H1 (cell line): ENCODE data around the gene LDLRAD3. TPM values are rescaled to one million over a fixed set of nuclear protein-coding genes. Genes with fewer than 3 reads are reported as not detected.

Experiments
- CTCF ChIA-PET: fragments of 300-600 bp; sonication (Branson Sonifier 250); formaldehyde crosslinking; loops from one replicate; lab custom pipeline; 2021; ENCODE audit not compliant: partially characterized antibody; lab: Charles Lee
- POLR2A ChIA-PET: fragments of 300-600 bp; sonication (Branson Sonifier 250); formaldehyde crosslinking; loops from one replicate; lab custom pipeline; 2021; ENCODE audit warnings: inconsistent platforms; ENCODE audit not compliant: partially characterized antibody; lab: Charles Lee
- DNase-seq, 2 experiments: peaks; one replicate each; pipeline versions ENCODE4 v3.0.0 to v3.0.0-alpha.2; 2010 to 2022; ENCODE audit warnings: low spot score in 2 of 2, low read depth in 1 of 2, mixed read lengths in 1 of 2
- FAIRE-seq: peaks from 2 replicates; lab custom pipeline; 2011; peaks lifted over from hg19 to GRCh38; lab: Jason Lieb, UNC
- H2AFZ ChIP-seq: 2 replicates; pipeline ENCODE4 v1.8.1; 2012; ENCODE audit warnings: low read length, inconsistent platforms
- H2AK5ac ChIP-seq: 2 replicates; pipeline ENCODE4 v1.6.1; 2013; ENCODE audit warnings: low read depth, low read length
- H2BK120ac ChIP-seq: replicated peaks from 2 replicates; pipeline ENCODE3; 2013; ENCODE audit warnings: low read depth, low read length, inconsistent platforms
- H2BK12ac ChIP-seq: 2 replicates; pipeline ENCODE4 v1.6.1; 2013; ENCODE audit warnings: low read depth, low read length
- H2BK15ac ChIP-seq: 2 replicates; pipeline ENCODE4 v1.6.1; 2013; ENCODE audit warnings: low read length
- H2BK20ac ChIP-seq: 2 replicates; pipeline ENCODE4 v1.6.1; 2013; ENCODE audit warnings: low read length
- H2BK5ac ChIP-seq: 2 replicates; pipeline ENCODE4 v1.6.1; 2013; ENCODE audit warnings: low read depth, low read length
- H3K14ac ChIP-seq: 2 replicates; pipeline ENCODE4 v1.6.1; 2013; ENCODE audit warnings: inconsistent platforms; ENCODE audit not compliant: insufficient read length
- H3K18ac ChIP-seq: 2 replicates; pipeline ENCODE4 v1.6.1; 2013; ENCODE audit warnings: low read length; ENCODE audit errors: extremely low read depth
- H3K23ac ChIP-seq: 2 replicates; pipeline ENCODE4 v1.6.1; 2013; ENCODE audit warnings: inconsistent platforms; ENCODE audit not compliant: insufficient read length
- H3K23me2 ChIP-seq: 2 replicates; pipeline ENCODE4 v1.6.1; 2013; ENCODE audit warnings: low read depth, low read length
- H3K27ac ChIP-seq: 2 replicates; pipeline ENCODE4 v1.6.1; 2011; ENCODE audit warnings: low read depth, low read length, inconsistent platforms
- H3K27me3 ChIP-seq, 4 experiments: replicated peaks in 1 of 4; 1 replicate in 1 of 4; 2 replicates in 3 of 4; pipeline versions ENCODE4 v1.6.1 to v1.8.1; 2011 to 2013; ENCODE audit warnings: low read length in 3 of 4, mild to moderate bottlenecking in 3 of 4, inconsistent platforms in 2 of 4, mixed read lengths in 2 of 4, moderate library complexity in 1 of 4; ENCODE audit not compliant: control insufficient read depth in 3 of 4, insufficient read depth in 3 of 4; ENCODE audit errors: extremely low read depth in 1 of 4
- H3K36me3 ChIP-seq, 4 experiments: 2 replicates each; pipeline versions ENCODE4 v1.6.1 to v1.8.1; 2011 to 2013; ENCODE audit warnings: mild to moderate bottlenecking in 4 of 4, low read length in 3 of 4, moderate library complexity in 2 of 4, control low read depth in 1 of 4, inconsistent platforms in 1 of 4; ENCODE audit not compliant: insufficient read depth in 4 of 4, control insufficient read depth in 2 of 4
- H3K4ac ChIP-seq: replicated peaks from 2 replicates; pipeline ENCODE3; 2013; ENCODE audit warnings: low read length, low read depth, mixed read lengths, inconsistent platforms; ENCODE audit not compliant: insufficient read length
- H3K4me1 ChIP-seq, 4 experiments: replicated peaks in 1 of 4; 1 replicate in 1 of 4; 2 replicates in 3 of 4; pipeline versions ENCODE4 v1.6.1 to v1.8.1; 2011 to 2013; ENCODE audit warnings: low read length in 3 of 4, inconsistent platforms in 2 of 4, mixed read lengths in 1 of 4; ENCODE audit not compliant: insufficient read depth in 4 of 4, control insufficient read depth in 3 of 4
- H3K4me2 ChIP-seq, 2 experiments: 2 replicates each; pipeline versions ENCODE4 v1.6.1 to v1.8.1; 2011 to 2013; ENCODE audit warnings: low read depth in 2 of 2, low read length in 2 of 2, control low read depth in 1 of 2, inconsistent platforms in 1 of 2, mild to moderate bottlenecking in 1 of 2; ENCODE audit not compliant: insufficient read depth in 1 of 2
- H3K4me3 ChIP-seq, 4 experiments: fragments of 200-600, 300-600 bp in 1 of 4; sonication (generic), shearing (Covaris generic), sonication (Bioruptor Twin) in 1 of 4; 2 replicates each; pipeline versions ENCODE4 v1.5.1 to v1.8.1; 2011 to 2016; ENCODE audit warnings: low read length in 4 of 4, low read depth in 3 of 4, control low read depth in 2 of 4, inconsistent platforms in 2 of 4, mild to moderate bottlenecking in 2 of 4, mixed read lengths in 1 of 4, moderate library complexity in 1 of 4; ENCODE audit not compliant: insufficient read depth in 2 of 4; ENCODE audit errors: extremely low read depth in 1 of 4
- H3K56ac ChIP-seq: replicated peaks from 2 replicates; pipeline ENCODE3; 2013; ENCODE audit warnings: low read depth, mild to moderate bottlenecking, mixed read lengths, low read length, inconsistent platforms; ENCODE audit not compliant: insufficient read length
- H3K79me1 ChIP-seq: 2 replicates; pipeline ENCODE4 v1.6.1; 2013; ENCODE audit warnings: low read depth, low read length, control low read depth
- H3K79me2 ChIP-seq, 2 experiments: 2 replicates each; pipeline versions ENCODE4 v1.6.1 to v1.8.1; 2012 to 2013; ENCODE audit warnings: low read length in 2 of 2, mild to moderate bottlenecking in 2 of 2, inconsistent platforms in 1 of 2; ENCODE audit not compliant: insufficient read depth in 2 of 2, control insufficient read depth in 1 of 2
- H3K9ac ChIP-seq, 4 experiments: replicated peaks in 1 of 4; 1 replicate in 1 of 4; 2 replicates in 3 of 4; pipeline versions ENCODE4 v1.6.1 to v1.8.1; 2011 to 2013; ENCODE audit warnings: low read depth in 3 of 4, low read length in 3 of 4, control low read depth in 2 of 4, mild to moderate bottlenecking in 2 of 4, moderate library complexity in 2 of 4, inconsistent platforms in 1 of 4; ENCODE audit errors: extremely low read depth in 1 of 4
- H3K9me3 ChIP-seq, 2 experiments: 2 replicates each; pipeline versions ENCODE4 v1.6.1 to v1.8.1; 2012 to 2013; ENCODE audit warnings: mild to moderate bottlenecking in 2 of 2, moderate library complexity in 2 of 2, control low read depth in 1 of 2, inconsistent platforms in 1 of 2, low read depth in 1 of 2, low read length in 1 of 2, mixed read lengths in 1 of 2; ENCODE audit not compliant: insufficient read depth in 2 of 2
- H4K20me1 ChIP-seq, 2 experiments: replicated peaks in 1 of 2; 2 replicates each; pipeline versions ENCODE3 to v1.8.1; 2011 to 2013; ENCODE audit warnings: inconsistent platforms in 2 of 2, low read length in 2 of 2, mild to moderate bottlenecking in 1 of 2; ENCODE audit not compliant: insufficient read depth in 2 of 2, control insufficient read depth in 1 of 2
- H4K5ac ChIP-seq: 2 replicates; pipeline ENCODE4 v1.6.1; 2013; ENCODE audit warnings: low read length, low read depth, mixed read lengths, inconsistent platforms; ENCODE audit not compliant: insufficient read length
- H4K8ac ChIP-seq: 2 replicates; pipeline ENCODE4 v1.8.0; 2013; ENCODE audit warnings: mild to moderate bottlenecking, moderate library complexity, low read length, inconsistent platforms; ENCODE audit not compliant: insufficient read depth; ENCODE audit errors: extremely low read depth
- H4K91ac ChIP-seq: replicated peaks from 2 replicates; pipeline ENCODE3; 2013; ENCODE audit warnings: low read length, mixed read lengths, inconsistent platforms; ENCODE audit not compliant: insufficient read length
- ASH2L ChIP-seq: fragments of 200-600, 300-600 bp; sonication (generic); IDR thresholded peaks from one replicate; pipeline ENCODE4 v1.7.1; 2017; ENCODE audit warnings: low read length
- BACH1 ChIP-seq: IDR thresholded peaks from 2 replicates; pipeline ENCODE4 v1.6.1; 2012; ENCODE audit warnings: low read length, improper control_type of control experiment
- BRCA1 ChIP-seq: IDR thresholded peaks from 2 replicates; pipeline ENCODE4 v1.6.1; 2012; ENCODE audit warnings: low read depth, low read length, improper control_type of control experiment
- GABPA ChIP-seq: IDR thresholded peaks from 2 replicates; pipeline ENCODE4 v1.6.1; 2011; ENCODE audit warnings: mild to moderate bottlenecking, low read length, moderate library complexity, borderline replicate concordance; ENCODE audit not compliant: insufficient read depth
- KDM1A ChIP-seq: fragments of 200-600, 300-600 bp; sonication (generic); IDR thresholded peaks from 2 replicates; pipeline ENCODE4 v1.7.1; 2016; ENCODE audit warnings: mild to moderate bottlenecking, low read length, borderline replicate concordance
- KDM5A ChIP-seq: fragments of 200-600 bp; IDR thresholded peaks from 2 replicates; pipeline ENCODE4 v1.7.1; 2012; ENCODE audit warnings: mild to moderate bottlenecking, low read length, inconsistent platforms, mixed read lengths
- RAD21 ChIP-seq, 2 experiments: IDR thresholded peaks in 1 of 2; conservative IDR thresholded peaks in 1 of 2; 2 replicates each; pipeline ENCODE4 v1.6.1; 2011; ENCODE audit warnings: low read depth in 2 of 2, low read length in 2 of 2, improper control_type of control experiment in 1 of 2, inconsistent platforms in 1 of 2, mild to moderate bottlenecking in 1 of 2, moderate library complexity in 1 of 2
- RNF2 ChIP-seq: fragments of 200-900, 300-1000 bp; sonication (generic); IDR thresholded peaks from 2 replicates; pipeline ENCODE4 v1.7.1; 2016; ENCODE audit warnings: borderline replicate concordance, low read depth, mild to moderate bottlenecking, antibody characterized with exemption, low read length; ENCODE audit not compliant: poor library complexity, severe bottlenecking; ENCODE audit errors: missing control alignments
- SIRT6 ChIP-seq: IDR thresholded peaks from one replicate; pipeline ENCODE4 v1.7.1; 2012; ENCODE audit warnings: low read length, inconsistent platforms
- SP1 ChIP-seq: IDR thresholded peaks from 2 replicates; pipeline ENCODE4 v1.6.1; 2011; ENCODE audit warnings: low read depth, low read length
- TAF7 ChIP-seq: optimal IDR thresholded peaks from 2 replicates; pipeline ENCODE3; 2011; ENCODE audit warnings: low read depth, mild to moderate bottlenecking, inconsistent platforms, low read length, moderate library complexity, borderline replicate concordance
- WGBS, 2 experiments: shearing (Covaris generic) in 1 of 2; methylation state at CpG; one replicate each; pipeline versions ENCODE4 v1.1.6 to v1.1.7; 2013 to 2015; ENCODE audit warnings: low lambda C conversion rate in 2 of 2, mixed read lengths in 2 of 2, inconsistent platforms in 1 of 2, low coverage in 1 of 2, missing lambda C conversion rate in 1 of 2; ENCODE audit not compliant: insufficient replicate concordance in 2 of 2, insufficient coverage in 1 of 2, insufficient read length in 1 of 2; ENCODE audit errors: extremely low coverage in 1 of 2, missing lambda C conversion rate in 1 of 2; 5-methylcytosine and 5-hydroxymethylcytosine counted together
- polyA plus RNA-seq, 7 experiments: library from polyadenylated mRNA; depleted of rRNA in 3 of 7; stranded (reverse) in 5 of 7; unstranded in 2 of 7; fragments of >200 nt in 5 of 7; fragments of 200-250 nt in 2 of 7; gene quantifications; 1 replicate in 5 of 7; 2 replicates in 1 of 7; 4 replicates in 1 of 7; pipeline versions ENCODE4 v1.2.1 to v1.2.3, GENCODE V29; 2011 to 2013; ENCODE audit warnings: missing spikeins in 2 of 7, mixed read lengths in 2 of 7
- total RNA-seq: library from RNA; stranded (reverse); fragmentation: NEBNext Ultra II Directional; extraction: Animal tissue kit (Norgen Biotek cat#: 25700); gene quantifications from 2 replicates; pipeline ENCODE4 v1.2.1, GENCODE V29; 2021
- TF ChIP-seq, protein P1 (sequence below): IDR thresholded peaks from 2 replicates; pipeline ENCODE4 v1.6.1; 2011; ENCODE audit warnings: low read length, improper control_type of control experiment

The LDLRAD3 gene
- total and polyA plus RNA-seq, 2 of the 8 experiments (the other 6 are each of a cell fraction or from before 2014, with no cell fraction given) = 18.6 to 22.8 TPM

DNA sequence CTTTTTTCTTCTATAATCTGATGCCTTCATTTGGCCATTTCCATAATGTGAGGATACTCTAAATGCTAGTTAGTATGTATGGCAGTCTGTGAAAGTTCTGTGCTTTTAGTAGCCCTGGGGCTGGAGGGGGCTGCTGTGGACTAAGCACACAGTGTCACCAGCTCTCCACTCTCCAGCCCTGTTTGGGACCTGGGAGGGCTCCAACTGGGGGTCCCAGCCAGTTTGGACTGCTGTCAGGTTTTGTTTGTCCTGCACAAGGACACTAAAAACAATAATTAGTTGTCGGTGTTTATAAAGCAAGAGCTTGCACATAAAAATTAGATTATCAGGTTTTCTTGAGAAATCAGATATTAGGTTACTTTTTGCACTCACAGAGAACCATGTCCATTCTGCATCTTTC, 103.1 kb downstream of the LDLRAD3 start:
- H3K9ac ChIP-seq = no peak overlapping the region
- H3K18ac ChIP-seq = no peak overlapping the region
- H3K4me1 ChIP-seq = peaks cover 0 to 14% (median 10%) of the 10 kb centered on the region in 4 experiments; a peak in 3 of 7 replicates
- H4K91ac ChIP-seq = no peak overlapping the region
- no peaks in the 10 kb centered on the region for H3K36me3 ChIP-seq
- H2BK15ac ChIP-seq = no peak overlapping the region
- no peak overlapping the region for H3K14ac ChIP-seq
- H4K20me1 ChIP-seq = no peaks in the 10 kb centered on the region
- H3K56ac ChIP-seq = no peak overlapping the region
- ChIA-PET CTCF (interaction anchor here (0.6 to 4.4 kb wide), 7 partner anchors 9 to 225 kb away, joined by 3 to 16 read pairs (median 5); no protein-coding TSS in a partner anchor), POLR2A (interaction anchor here (1.2 to 2.2 kb wide), 3 partner anchors 10 to 460 kb away, joined by 3 to 6 read pairs (median 5); no protein-coding TSS in a partner anchor)
- no peak overlapping the region for H2BK12ac ChIP-seq
- H3K27me3 ChIP-seq = no peaks in the 10 kb centered on the region
- no peak overlapping the region for H3K23ac ChIP-seq
- no peak overlapping the region for H4K8ac ChIP-seq
- no peaks in the 10 kb centered on the region for H3K9me3 ChIP-seq
- no peak overlapping the region for H4K5ac ChIP-seq
- H3K23me2 ChIP-seq = no peaks in the 10 kb centered on the region
- FAIRE-seq (no peak), DNase-seq (no peak)
- no peak overlapping the region for H2BK20ac ChIP-seq
- H3K79me2 ChIP-seq = peaks cover 0 to 7% of the 10 kb centered on the region in 2 experiments; a peak in 2 of 4 replicates
- no peak overlapping the region for H2AK5ac ChIP-seq
- no peak overlapping the region for H3K4ac ChIP-seq
- H3K27ac ChIP-seq = no peak overlapping the region
- no peak overlapping the region for H3K4me2 ChIP-seq
- H2BK120ac ChIP-seq = no peak overlapping the region
- H2BK5ac ChIP-seq = no peak overlapping the region
- WGBS, 2 experiments = 79% methylated on average over 1 of the region's 1 CpG; no CpG with 5 or more reads in 1 of the 2 experiments
- peaks cover 6% of the 10 kb centered on the region; the same call in 1 of the 2 replicates for H3K79me1 ChIP-seq
- no peak overlapping the region for H3K4me3 ChIP-seq
- H2AFZ ChIP-seq = no peak overlapping the region
- TF ChIP-seq SP1 = no peak
- TF ChIP-seq, protein P1, sequence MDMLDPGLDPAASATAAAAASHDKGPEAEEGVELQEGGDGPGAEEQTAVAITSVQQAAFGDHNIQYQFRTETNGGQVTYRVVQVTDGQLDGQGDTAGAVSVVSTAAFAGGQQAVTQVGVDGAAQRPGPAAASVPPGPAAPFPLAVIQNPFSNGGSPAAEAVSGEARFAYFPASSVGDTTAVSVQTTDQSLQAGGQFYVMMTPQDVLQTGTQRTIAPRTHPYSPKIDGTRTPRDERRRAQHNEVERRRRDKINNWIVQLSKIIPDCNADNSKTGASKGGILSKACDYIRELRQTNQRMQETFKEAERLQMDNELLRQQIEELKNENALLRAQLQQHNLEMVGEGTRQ = no peak
- no peak for TF ChIP-seq ASH2L
- no peak for TF ChIP-seq RAD21 (IDR thresholded peaks at IDR 0.05 in 1 of 2, conservative IDR thresholded peaks at IDR 0.05 in 1 of 2; ENCODE audit: low read depth in 2 of 2, low read length in 2 of 2)
- no peak for TF ChIP-seq BACH1
- TF ChIP-seq RNF2 = no peak
- no peak for TF ChIP-seq BRCA1
- TF ChIP-seq SIRT6 = no peak
- TF ChIP-seq GABPA = no peak
- TF ChIP-seq KDM1A = no peak
- no peak for TF ChIP-seq TAF7
- no peak for TF ChIP-seq KDM5A
